GM10248 (cell line): Measurements from ENCODE around the gene SNAP29.

Experiments
- CTCF ChIA-PET: fragments of 300-600 bp; sonication (Branson Sonifier 250); formaldehyde crosslinking; extraction: SDS; loops from one replicate; lab custom pipeline; 2021; ENCODE audit warnings: antibody characterized with exemption; lab: Yijun Ruan, JAX
- POLR2A ChIA-PET: fragments of 350-650 bp; sonication (Branson Sonifier 250); formaldehyde crosslinking; extraction: SDS; loops from one replicate; lab custom pipeline; 2020; ENCODE audit warnings: antibody characterized with exemption; lab: Yijun Ruan, JAX
- DNase-seq: peaks from one replicate; pipeline ENCODE4 v3.0.0; 2012; ENCODE audit errors: extremely low spot score
- TF ChIP-seq, protein P1 (sequence below): IDR thresholded peaks from 2 replicates; pipeline ENCODE4 v1.5.1; 2012; ENCODE audit warnings: mild to moderate bottlenecking, low read depth; ENCODE audit errors: extremely low read depth, missing control alignments, control extremely low read depth

Gene SNAP29

DNA sequence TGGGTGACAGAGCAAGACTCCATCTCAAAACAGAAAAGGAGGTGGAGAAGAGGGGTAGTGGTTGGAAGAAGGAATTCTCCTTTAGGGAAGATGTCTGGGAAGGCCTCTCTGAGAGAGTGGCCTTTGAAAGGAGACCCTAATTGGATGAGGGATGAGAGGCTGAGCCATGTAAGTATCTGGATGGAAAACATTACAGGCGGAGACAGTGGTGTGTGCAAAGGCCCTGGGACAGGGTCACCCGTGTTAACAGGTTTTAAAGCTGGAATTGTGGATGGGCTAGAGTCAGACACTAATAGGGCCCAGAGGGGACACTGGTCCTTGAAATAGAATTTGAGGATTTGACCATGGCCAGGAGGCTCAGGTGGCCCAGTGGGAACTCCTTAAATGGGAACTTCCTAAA, 10.4 kb downstream of the SNAP29 start:
- ChIA-PET POLR2A (no interaction called here), CTCF (interaction anchor here (1.0 to 5.9 kb wide), 2 partner anchors 16 to 48 kb away, joined by 3 to 37 read pairs; partner anchors contain the start of gene CRKL)
- TF ChIP-seq, protein P1, sequence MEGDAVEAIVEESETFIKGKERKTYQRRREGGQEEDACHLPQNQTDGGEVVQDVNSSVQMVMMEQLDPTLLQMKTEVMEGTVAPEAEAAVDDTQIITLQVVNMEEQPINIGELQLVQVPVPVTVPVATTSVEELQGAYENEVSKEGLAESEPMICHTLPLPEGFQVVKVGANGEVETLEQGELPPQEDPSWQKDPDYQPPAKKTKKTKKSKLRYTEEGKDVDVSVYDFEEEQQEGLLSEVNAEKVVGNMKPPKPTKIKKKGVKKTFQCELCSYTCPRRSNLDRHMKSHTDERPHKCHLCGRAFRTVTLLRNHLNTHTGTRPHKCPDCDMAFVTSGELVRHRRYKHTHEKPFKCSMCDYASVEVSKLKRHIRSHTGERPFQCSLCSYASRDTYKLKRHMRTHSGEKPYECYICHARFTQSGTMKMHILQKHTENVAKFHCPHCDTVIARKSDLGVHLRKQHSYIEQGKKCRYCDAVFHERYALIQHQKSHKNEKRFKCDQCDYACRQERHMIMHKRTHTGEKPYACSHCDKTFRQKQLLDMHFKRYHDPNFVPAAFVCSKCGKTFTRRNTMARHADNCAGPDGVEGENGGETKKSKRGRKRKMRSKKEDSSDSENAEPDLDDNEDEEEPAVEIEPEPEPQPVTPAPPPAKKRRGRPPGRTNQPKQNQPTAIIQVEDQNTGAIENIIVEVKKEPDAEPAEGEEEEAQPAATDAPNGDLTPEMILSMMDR = no peak
- no peak for DNase-seq

DNA sequence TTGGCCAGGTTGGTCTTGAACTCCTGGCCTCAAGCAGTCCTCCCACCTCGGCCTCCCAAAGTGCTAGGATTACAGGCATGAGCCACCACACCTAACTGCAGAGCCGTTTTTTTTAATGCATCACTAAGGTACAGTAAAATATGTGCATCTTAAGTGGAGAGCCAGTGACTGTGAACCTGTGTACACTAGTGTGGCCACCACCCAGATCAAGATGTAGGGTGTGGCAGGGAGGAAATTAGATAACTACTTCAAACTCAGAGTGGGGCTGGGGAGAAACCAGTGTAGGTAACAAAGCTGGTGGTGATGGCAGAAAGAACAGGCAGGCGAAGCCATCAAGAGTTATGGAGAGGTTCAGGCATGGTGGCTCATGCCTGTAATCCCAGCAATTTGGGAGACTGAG, 14.4 kb downstream of the SNAP29 start:
- POLR2A ChIA-PET = no interaction called here
- CTCF ChIA-PET = interaction anchor here (1.9 kb wide), 1 partner anchor 44 kb away, joined by 5 read pairs; the partner anchor contains the start of gene CRKL
- TF ChIP-seq, protein P1 = no peak
- no peak for DNase-seq

DNA sequence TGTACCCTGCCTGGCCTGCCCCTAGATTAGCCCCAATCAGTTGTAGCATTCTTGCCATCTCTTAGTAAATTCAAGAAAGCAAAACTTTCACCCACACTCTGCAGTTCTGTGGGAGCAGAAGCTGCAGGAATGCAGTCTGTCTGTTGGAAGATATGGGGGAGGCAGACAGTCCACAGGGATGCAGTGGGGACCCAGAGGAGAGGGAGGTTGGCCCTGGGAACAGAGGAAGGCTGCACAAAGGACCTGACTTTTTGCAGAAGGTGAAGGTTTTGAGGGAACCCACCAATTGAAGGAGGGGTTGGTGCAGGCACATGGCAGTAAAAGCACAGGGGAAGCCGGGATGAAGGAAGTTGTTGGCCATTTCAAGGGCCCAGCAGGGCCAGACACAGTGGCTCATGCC, 16.5 kb downstream of the SNAP29 start:
- TF ChIP-seq, protein P1 = no peak
- CTCF ChIA-PET = interaction anchor here (1.2 to 3.0 kb wide), 3 partner anchors 9 to 12 kb away, joined by 3 to 10 read pairs (median 6); no protein-coding TSS in a partner anchor
- no peak for DNase-seq
- POLR2A ChIA-PET = no interaction called here

- ChIA-PET CTCF (interaction anchor here (1.1 kb wide), 3 partner anchors 8 to 28 kb away, joined by 3 read pairs; no protein-coding TSS in a partner anchor), POLR2A (no interaction called here)
- TF ChIP-seq, protein P1 = no peak
- DNase-seq = no peak
Observed at GRCh38 chr22:20877715-20878114, 18.9 kb downstream of the SNAP29 start.

- POLR2A ChIA-PET = no interaction called here
- CTCF ChIA-PET = no interaction called here
- TF ChIP-seq, protein P1 = no peak
Observed at GRCh38 chr22:20881231-20881630, 22.4 kb downstream of the SNAP29 start.

GRCh38 chr22:20881869-20882815, 23.3 kb downstream of the SNAP29 start:
- POLR2A ChIA-PET = no interaction called here
- CTCF ChIA-PET = no interaction called here
- no peak for DNase-seq
- TF ChIP-seq, protein P1 = no peak

More at GRCh38 chr22:20881231-20881630, 22.4 kb downstream of the SNAP29 start:
- no peak for DNase-seq
